ENCODE measurements around the gene TMPRSS5.

TMPRSS5 gene

DNA sequence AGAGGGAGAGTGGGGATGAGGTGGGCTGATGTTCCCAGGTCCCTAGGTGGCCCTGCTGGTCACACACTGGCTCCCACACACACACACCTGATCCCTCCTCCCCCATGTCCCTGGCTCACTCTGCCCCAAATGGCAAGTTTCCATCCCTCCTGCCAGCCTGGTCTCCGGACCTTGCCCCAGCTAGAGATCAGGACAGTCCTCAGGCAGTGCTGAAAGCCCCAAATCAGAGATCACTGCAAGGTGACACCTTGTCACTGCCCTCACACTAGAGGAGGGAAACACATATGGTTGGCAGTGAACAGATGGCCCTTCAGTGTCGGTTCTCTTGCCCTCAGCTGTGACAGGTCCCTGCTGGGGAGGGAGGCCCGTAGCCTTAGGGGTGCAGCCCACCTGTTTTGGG is 7.6 kb downstream of the TMPRSS5 start:
- Histone ChIP-seq H3K27me3 (ENCODE audit: control insufficient read depth in 1 of 2, insufficient read depth in 2 of 2, low read length in 2 of 2) (no peaks in the 10 kb centered on the region), H3K36me3 (ENCODE audit: control insufficient read depth in 1 of 2, insufficient read depth in 2 of 2, low read length in 2 of 2) (no peaks in the 10 kb centered on the region), H3K27ac (ENCODE audit: low read depth, low read length) (no peak overlapping the region), H3K4me3 (ENCODE audit: low read depth in 1 of 2, low read length in 2 of 2) (no peak overlapping the region), H3K4me1 (ENCODE audit: control insufficient read depth in 1 of 2, insufficient read depth in 2 of 2, low read length in 2 of 2) (no peaks in the 10 kb centered on the region), H3K9ac (ENCODE audit: low read depth in 1 of 2, low read length in 2 of 2) (no peak overlapping the region), H3K9me3 (ENCODE audit: control insufficient read depth in 1 of 2, low read length in 2 of 2) (no peaks in the 10 kb centered on the region)

DNA sequence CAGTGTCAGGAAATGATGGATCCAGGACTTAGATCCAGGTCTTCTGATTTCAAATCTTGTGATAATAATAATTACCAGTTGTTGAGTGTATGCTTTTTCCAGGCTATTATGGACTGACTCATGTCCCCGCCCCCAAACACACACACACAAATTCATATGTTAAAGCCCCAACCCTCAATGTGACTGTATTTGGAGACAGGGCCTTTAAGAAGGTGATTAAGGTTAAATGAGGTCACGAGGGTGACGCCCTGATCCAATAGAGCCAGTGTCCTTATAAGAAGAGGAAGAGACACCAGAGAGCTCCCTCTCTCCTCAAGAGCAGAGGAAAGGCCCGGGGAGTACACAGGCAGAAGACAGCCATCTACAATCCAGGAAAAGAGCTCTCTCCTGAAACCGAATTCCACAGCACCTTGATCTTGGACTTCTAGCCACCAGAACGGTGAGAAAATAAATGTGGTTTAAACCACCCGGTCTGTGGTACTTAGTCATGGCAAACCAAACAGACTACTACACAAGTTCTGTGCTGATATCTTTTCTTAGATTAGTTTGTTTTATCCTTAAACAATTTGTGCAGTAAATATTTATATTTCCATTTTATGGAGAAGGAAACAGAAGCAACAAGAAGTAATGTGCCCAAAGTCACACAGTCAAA is 8.2 kb downstream of the TMPRSS5 start:
- Histone ChIP-seq H3K36me3 (ENCODE audit: control insufficient read depth in 1 of 2, insufficient read depth in 2 of 2, low read length in 2 of 2) (no peaks in the 10 kb centered on the region), H3K9ac (ENCODE audit: low read depth in 1 of 2, low read length in 2 of 2) (no peak overlapping the region), H3K27me3 (ENCODE audit: control insufficient read depth in 1 of 2, insufficient read depth in 2 of 2, low read length in 2 of 2) (no peaks in the 10 kb centered on the region), H3K27ac (ENCODE audit: low read depth, low read length) (no peak overlapping the region), H3K9me3 (ENCODE audit: control insufficient read depth in 1 of 2, low read length in 2 of 2) (no peaks in the 10 kb centered on the region), H3K4me3 (ENCODE audit: low read depth in 1 of 2, low read length in 2 of 2) (no peak overlapping the region), H3K4me1 (ENCODE audit: control insufficient read depth in 1 of 2, insufficient read depth in 2 of 2, low read length in 2 of 2) (no peaks in the 10 kb centered on the region)

DNA sequence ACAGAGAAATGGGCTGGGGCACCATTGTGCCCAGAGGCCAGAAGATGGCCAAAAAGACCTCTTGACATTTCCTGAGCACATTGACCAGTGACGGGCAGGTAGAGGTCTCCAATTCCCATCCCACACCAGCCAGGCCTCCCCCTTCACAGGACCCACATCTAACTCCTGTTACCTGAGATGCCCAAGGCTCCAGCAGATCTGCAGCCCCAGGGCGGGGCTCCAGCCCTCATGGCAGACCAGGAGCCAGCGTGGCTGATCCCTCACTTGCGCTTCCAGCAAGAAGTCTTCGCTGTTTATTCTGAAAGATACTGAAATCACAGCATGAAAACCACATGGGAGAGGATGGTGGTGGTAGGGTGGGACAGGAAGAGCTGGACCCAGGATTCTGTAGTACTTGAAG is 9.0 kb downstream of the TMPRSS5 start:
- Histone ChIP-seq H3K4me1 (ENCODE audit: control insufficient read depth in 1 of 2, insufficient read depth in 2 of 2, low read length in 2 of 2) (no peaks in the 10 kb centered on the region), H3K9ac (ENCODE audit: low read depth in 1 of 2, low read length in 2 of 2) (no peak overlapping the region), H3K4me3 (ENCODE audit: low read depth in 1 of 2, low read length in 2 of 2) (no peak overlapping the region), H3K27ac (ENCODE audit: low read depth, low read length) (no peak overlapping the region), H3K27me3 (ENCODE audit: control insufficient read depth in 1 of 2, insufficient read depth in 2 of 2, low read length in 2 of 2) (no peaks in the 10 kb centered on the region), H3K36me3 (ENCODE audit: control insufficient read depth in 1 of 2, insufficient read depth in 2 of 2, low read length in 2 of 2) (no peaks in the 10 kb centered on the region), H3K9me3 (ENCODE audit: control insufficient read depth in 1 of 2, low read length in 2 of 2) (no peaks in the 10 kb centered on the region)

DNA sequence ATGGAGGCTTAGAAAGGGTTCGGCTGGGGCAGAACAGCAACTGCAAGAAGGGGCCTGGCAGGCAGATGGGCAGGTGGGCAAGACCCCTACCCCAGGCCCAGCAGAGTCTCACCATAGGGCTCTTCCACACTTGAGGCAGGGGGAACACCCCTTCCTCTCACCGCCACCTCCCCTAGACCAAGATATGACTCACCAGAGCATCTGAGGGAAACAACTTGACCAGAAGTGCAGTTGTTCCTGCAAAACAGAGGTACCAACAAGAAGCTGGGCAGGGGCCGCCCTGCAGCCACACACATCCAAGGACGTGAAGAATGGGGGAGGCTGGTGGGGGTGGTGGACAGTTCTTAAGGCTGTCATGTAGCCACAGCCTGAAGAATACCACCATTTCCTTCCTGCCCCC is 10.9 kb downstream of the TMPRSS5 start:
- Histone ChIP-seq H3K27ac (ENCODE audit: low read depth, low read length) (no peak overlapping the region), H3K9me3 (ENCODE audit: control insufficient read depth in 1 of 2, low read length in 2 of 2) (no peaks in the 10 kb centered on the region), H3K4me1 (ENCODE audit: control insufficient read depth in 1 of 2, insufficient read depth in 2 of 2, low read length in 2 of 2) (peaks cover 8 to 9% of the 10 kb centered on the region in 2 donors), H3K9ac (ENCODE audit: low read depth in 1 of 2, low read length in 2 of 2) (no peak overlapping the region), H3K27me3 (ENCODE audit: control insufficient read depth in 1 of 2, insufficient read depth in 2 of 2, low read length in 2 of 2) (no peaks in the 10 kb centered on the region), H3K36me3 (ENCODE audit: control insufficient read depth in 1 of 2, insufficient read depth in 2 of 2, low read length in 2 of 2) (no peaks in the 10 kb centered on the region), H3K4me3 (ENCODE audit: low read depth in 1 of 2, low read length in 2 of 2) (no peak overlapping the region)

DNA sequence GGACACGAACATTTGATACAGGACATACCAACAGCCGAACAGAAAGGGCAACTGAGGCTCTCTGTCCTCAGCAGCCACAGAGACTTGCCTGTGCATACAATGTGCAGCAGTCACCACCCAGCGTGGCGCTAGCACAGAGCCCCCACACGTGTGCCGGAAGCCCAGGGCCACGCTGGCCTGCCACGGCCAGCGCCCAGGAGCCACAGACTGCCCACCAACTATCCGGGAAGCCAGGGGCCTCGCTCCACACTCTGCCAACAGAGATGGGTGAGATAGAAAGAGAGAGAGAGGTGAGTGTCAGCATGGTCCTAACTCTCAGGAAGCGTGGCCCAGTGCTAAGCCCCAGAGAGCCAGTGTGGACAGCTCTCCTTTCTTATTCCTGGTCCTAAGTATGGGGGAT is 11.7 kb downstream of the TMPRSS5 start:
- no peak overlapping the region for H3K4me3 ChIP-seq (ENCODE audit: low read depth in 1 of 2, low read length in 2 of 2)
- peaks cover 9 to 10% of the 10 kb centered on the region in 2 donors for H3K4me1 ChIP-seq (ENCODE audit: control insufficient read depth in 1 of 2, insufficient read depth in 2 of 2, low read length in 2 of 2)
- H3K9me3 ChIP-seq (ENCODE audit: control insufficient read depth in 1 of 2, low read length in 2 of 2): no peaks in the 10 kb centered on the region
- H3K9ac ChIP-seq (ENCODE audit: low read depth in 1 of 2, low read length in 2 of 2): no peak overlapping the region
- no peaks in the 10 kb centered on the region for H3K36me3 ChIP-seq (ENCODE audit: control insufficient read depth in 1 of 2, insufficient read depth in 2 of 2, low read length in 2 of 2)
- no peak overlapping the region for H3K27ac ChIP-seq (ENCODE audit: low read depth, low read length)
- H3K27me3 ChIP-seq (ENCODE audit: control insufficient read depth in 1 of 2, insufficient read depth in 2 of 2, low read length in 2 of 2): no peaks in the 10 kb centered on the region

DNA sequence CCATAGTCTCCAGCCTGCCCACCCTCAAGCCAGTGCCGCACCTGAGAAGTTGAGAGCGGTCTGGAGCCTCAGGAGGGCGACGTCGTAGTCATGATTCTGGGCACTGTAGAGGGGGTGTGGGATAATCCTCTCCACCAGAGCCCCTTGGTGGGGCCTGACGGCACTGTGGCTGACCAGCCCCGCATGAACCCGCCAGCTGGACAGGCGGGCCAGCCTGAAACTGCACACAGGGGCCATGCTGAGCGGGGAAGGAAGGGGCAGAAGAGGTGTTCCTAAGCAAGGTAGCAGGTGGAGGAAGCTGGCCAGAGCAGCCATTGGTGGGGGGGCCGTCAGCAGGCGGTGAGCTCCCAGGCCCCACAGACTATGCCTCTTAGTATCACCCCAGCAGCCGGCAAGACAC is 13.1 kb downstream of the TMPRSS5 start:
- no peak overlapping the region for H3K4me3 ChIP-seq (ENCODE audit: low read depth in 1 of 2, low read length in 2 of 2)
- H3K9me3 ChIP-seq (ENCODE audit: control insufficient read depth in 1 of 2, low read length in 2 of 2): no peaks in the 10 kb centered on the region
- no peak overlapping the region for H3K9ac ChIP-seq (ENCODE audit: low read depth in 1 of 2, low read length in 2 of 2)
- H3K27me3 ChIP-seq (ENCODE audit: control insufficient read depth in 1 of 2, insufficient read depth in 2 of 2, low read length in 2 of 2): no peaks in the 10 kb centered on the region
- H3K27ac ChIP-seq (ENCODE audit: low read depth, low read length): no peak overlapping the region
- H3K4me1 ChIP-seq (ENCODE audit: control insufficient read depth in 1 of 2, insufficient read depth in 2 of 2, low read length in 2 of 2): peaks cover 9 to 10% of the 10 kb centered on the region in 2 donors
- H3K36me3 ChIP-seq (ENCODE audit: control insufficient read depth in 1 of 2, insufficient read depth in 2 of 2, low read length in 2 of 2): no peaks in the 10 kb centered on the region

DNA sequence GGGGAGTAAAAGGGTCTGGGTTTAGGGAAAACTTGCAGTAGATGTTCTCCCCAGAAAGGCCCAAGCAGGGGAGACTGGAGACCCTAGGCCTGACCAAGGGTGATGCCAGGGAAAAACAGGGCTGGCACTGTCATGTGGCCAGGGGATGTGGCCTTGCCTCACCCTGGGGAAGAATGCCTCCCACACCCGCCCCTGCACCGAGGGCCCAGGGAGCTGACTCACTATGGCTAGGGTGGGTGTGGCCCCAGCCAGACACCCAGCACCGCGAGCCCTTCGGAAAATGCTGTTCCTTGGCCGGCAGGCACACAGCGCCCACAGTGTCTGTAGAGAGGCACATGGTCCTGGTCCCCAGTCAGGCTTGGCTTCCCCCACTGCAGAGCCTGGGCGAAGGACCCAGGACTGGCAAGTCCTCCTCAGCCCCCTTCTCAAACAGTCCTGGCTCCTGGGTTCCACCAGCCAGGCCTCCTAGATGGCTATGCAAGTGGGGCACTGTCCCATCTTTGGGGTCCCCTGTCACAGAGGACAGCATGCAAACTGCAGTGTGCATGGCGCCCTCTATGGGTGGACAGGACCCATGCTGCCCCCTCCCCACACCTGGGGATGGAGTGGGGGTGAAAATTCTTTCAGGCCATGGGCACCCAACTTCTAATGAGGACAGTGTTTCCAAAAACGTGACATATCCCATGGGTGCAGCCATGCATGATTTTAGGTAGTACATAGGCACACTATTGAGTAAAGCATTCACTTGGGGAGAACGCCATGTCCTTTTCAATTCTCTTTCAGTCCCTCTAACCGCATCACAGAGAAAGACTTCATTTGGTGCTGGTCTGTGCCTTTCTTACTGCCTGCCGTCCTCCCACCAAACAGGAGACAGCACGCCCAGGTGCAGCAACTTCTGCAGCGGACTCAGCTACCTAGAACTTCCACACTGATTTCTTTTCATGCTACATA is 15.2 kb downstream of the TMPRSS5 start:
- Histone ChIP-seq H3K27ac (ENCODE audit: low read depth, low read length) (no peak overlapping the region), H3K36me3 (ENCODE audit: control insufficient read depth in 1 of 2, insufficient read depth in 2 of 2, low read length in 2 of 2) (no peaks in the 10 kb centered on the region)

DNA sequence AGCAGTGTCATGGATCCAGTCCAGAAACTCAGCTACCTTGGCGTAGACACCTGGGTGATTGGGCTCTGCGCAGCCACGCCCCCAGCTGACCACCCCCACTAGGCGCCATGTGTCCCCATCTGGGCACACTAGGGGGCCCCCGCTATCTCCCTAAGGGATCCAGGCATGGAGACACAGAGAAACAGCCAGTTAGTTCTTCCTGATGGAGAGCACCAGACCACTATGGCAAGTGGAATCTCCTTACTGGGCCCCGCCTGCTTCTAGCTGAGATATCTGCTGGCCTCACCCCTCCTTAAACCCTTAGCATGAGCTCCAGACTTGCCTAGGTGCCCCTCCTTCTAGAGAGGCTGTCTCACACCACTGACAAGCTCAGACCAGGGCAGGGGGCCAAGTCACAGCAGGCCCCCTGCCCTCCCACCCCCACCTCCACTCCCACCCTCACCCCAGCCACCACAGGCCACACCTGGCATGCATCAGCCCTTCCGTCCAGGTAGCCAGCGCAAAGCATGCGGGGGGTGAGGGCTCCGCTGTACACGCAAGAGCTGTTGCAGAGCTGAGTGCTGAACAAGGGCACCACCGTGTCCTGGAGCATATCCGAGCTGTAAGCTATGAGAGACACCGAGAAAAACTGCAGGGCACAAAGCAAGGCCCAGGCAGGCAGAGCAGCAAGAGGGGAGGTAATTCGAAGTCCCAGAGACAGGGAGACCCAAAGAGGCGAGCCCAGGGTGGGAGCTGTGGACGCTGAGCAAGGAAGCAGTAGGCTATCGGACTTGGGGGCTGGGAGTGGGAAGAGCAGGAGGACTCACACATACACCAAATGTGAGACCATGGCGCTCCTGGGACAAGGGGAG is 16.1 kb downstream of the TMPRSS5 start:
- Histone ChIP-seq H3K9ac (ENCODE audit: low read depth in 1 of 2, low read length in 2 of 2) (no peak overlapping the region), H3K4me3 (ENCODE audit: low read depth in 1 of 2, low read length in 2 of 2) (no peak overlapping the region), H3K27me3 (ENCODE audit: control insufficient read depth in 1 of 2, insufficient read depth in 2 of 2, low read length in 2 of 2) (no peaks in the 10 kb centered on the region), H3K4me1 (ENCODE audit: control insufficient read depth in 1 of 2, insufficient read depth in 2 of 2, low read length in 2 of 2) (peaks cover 9 to 10% of the 10 kb centered on the region in 2 donors), H3K36me3 (ENCODE audit: control insufficient read depth in 1 of 2, insufficient read depth in 2 of 2, low read length in 2 of 2) (no peaks in the 10 kb centered on the region), H3K9me3 (ENCODE audit: control insufficient read depth in 1 of 2, low read length in 2 of 2) (no peaks in the 10 kb centered on the region), H3K27ac (ENCODE audit: low read depth, low read length) (no peak overlapping the region)

More for the DNA sequence above, 15.2 kb downstream of the TMPRSS5 start:
- H3K27me3 ChIP-seq (ENCODE audit: control insufficient read depth in 1 of 2, insufficient read depth in 2 of 2, low read length in 2 of 2): no peaks in the 10 kb centered on the region
- H3K9me3 ChIP-seq (ENCODE audit: control insufficient read depth in 1 of 2, low read length in 2 of 2): no peaks in the 10 kb centered on the region
- peak overlapping the region in 1 of 2 donors; percentile 10 for H3K9ac ChIP-seq (ENCODE audit: low read depth in 1 of 2, low read length in 2 of 2)
- H3K4me3 ChIP-seq (ENCODE audit: low read depth in 1 of 2, low read length in 2 of 2): no peak overlapping the region
- peaks cover 9 to 10% of the 10 kb centered on the region in 2 donors for H3K4me1 ChIP-seq (ENCODE audit: control insufficient read depth in 1 of 2, insufficient read depth in 2 of 2, low read length in 2 of 2)

DNA sequence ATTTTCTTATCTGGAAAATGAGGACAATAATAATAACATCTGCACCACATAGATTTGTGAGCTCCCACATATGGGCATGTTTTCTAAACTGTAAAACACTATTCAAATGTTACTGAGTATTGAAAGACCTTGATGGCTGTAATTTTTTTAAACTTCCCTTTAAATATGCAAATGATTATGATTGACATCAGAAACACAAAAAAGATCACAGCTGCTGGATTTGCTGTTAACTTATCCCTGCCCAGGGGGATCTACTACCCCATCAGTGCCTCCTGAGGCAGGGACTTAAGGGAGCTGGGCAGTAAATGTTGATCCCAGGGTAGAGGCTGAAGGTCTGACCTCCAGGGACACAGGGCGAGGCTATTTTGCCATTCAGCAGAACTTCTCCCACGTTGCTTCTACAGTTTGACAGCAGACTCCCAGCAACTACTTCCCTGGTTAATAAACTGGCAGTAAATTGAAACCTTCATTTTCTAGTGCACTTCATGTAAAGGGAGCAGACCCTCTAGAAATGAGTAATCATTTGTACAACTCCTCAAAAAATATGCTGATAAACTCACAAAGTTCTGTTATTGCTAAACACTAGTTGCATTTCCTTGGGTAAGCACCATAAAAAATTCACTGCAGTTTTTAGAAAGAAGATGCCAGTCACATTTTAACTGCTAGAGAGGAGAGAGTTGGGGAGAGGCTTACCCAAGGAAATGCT is 20.3 kb downstream of the TMPRSS5 start:
- Histone ChIP-seq H3K9me3 (ENCODE audit: control insufficient read depth in 1 of 2, low read length in 2 of 2) (no peaks in the 10 kb centered on the region), H3K4me3 (ENCODE audit: low read depth in 1 of 2, low read length in 2 of 2) (no peak overlapping the region), H3K27ac (ENCODE audit: low read depth, low read length) (no peak overlapping the region), H3K4me1 (ENCODE audit: control insufficient read depth in 1 of 2, insufficient read depth in 2 of 2, low read length in 2 of 2) (peaks cover 18 to 20% of the 10 kb centered on the region in 2 donors), H3K9ac (ENCODE audit: low read depth in 1 of 2, low read length in 2 of 2) (no peak overlapping the region), H3K36me3 (ENCODE audit: control insufficient read depth in 1 of 2, insufficient read depth in 2 of 2, low read length in 2 of 2) (no peaks in the 10 kb centered on the region), H3K27me3 (ENCODE audit: control insufficient read depth in 1 of 2, insufficient read depth in 2 of 2, low read length in 2 of 2) (no peaks in the 10 kb centered on the region)
